SH-SY5Y (cell line): ENCODE results near the gene FAM20A.

Experiments
- GATA2 ChIP-seq: IDR thresholded peaks from 2 replicates; pipeline ENCODE4 v1.6.1; 2011; ENCODE audit warnings: mild to moderate bottlenecking, low read depth, low read length
- GATA3 ChIP-seq: IDR thresholded peaks from 2 replicates; pipeline ENCODE4 v1.6.1; 2011; ENCODE audit warnings: low read depth, mild to moderate bottlenecking, low read length, moderate library complexity

FAM20A gene

DNA sequence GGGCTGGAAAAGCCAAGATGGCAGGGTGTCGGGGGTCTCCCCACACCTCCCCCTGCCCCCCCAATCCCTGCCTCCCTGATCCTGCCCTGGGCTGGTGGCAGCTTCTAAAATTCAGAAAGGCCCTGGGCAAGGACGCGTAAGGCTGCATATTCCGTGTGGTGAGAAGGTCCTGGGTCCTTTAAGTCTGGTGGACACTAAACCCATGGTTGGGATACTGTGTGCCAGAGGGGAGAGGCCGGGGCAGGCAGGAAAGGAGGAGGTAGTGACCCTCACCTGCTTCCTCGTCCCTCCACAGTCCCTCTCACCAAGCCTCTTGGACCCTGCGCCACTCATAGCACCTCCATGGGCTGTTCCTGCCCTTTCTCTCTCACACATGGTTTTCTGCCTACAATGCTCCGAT, 60.2 kb downstream of the FAM20A start:
- TF ChIP-seq GATA3: no peak
- TF ChIP-seq GATA2: no peak

DNA sequence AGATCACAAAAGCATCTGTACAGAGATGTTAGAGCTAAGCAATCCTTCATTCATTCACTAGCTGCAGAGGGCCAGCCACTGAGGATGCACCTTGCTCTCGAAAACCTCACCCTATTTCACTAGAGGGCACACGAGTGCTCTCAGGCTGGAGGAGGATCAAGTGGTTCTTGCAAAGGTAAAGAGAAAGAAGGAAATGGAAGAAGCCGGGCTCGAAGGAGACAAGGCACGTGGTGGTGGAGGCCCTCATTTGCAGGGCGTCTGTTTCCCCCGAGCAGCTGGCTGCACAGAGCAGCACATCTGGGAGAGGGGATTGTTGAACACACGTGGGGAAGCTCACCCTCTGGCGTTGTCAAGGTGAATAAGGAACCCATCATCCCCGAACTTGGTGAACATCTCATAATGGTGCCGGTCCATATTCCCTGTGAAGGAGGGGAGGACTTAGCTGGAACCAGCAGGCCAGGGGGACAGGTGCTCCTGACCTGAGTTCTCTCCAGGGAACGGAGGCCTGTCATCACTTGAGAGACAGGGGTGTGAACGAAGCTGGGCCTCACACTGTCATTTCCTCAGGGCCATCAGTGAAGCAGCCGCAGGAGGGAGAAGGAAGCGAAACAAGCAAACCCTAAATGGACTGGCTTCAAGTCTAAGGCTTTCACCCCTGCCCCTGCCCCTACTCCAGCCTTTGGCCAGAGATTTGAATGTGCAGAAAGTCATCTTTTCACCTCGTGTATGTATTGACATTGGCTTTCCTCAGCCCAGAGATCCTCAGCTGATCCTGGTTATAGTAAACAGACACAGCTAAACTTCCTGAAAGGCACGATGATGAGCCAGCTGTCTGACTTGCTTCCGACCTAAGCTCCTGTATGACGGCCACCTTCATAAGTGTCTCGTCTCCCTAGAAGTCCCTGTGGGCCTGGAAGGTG, 61.4 kb downstream of the FAM20A start:
- TF ChIP-seq GATA3 (no peak), GATA2 (no peak)

DNA sequence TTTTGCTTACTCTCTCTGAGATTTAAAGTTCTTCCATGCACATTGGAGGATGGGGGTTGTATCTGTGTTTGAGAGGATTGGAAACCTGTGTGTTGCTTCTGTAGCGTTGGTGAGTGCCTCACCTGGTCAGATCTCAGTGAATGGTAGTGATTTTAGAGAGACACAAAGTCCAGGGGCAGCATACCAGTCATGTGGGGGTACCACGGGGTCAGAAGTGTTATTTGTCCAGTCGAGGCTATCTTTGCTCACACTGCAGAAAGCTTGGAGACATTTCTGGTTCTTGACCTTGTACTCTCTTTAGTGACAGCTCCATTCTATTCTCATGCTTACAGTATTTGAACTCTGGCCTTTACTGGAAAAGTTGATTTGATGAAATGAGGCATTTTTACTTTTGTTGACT, 65.2 kb downstream of the FAM20A start:
- TF ChIP-seq GATA2 (no peak), GATA3 (no peak)

DNA sequence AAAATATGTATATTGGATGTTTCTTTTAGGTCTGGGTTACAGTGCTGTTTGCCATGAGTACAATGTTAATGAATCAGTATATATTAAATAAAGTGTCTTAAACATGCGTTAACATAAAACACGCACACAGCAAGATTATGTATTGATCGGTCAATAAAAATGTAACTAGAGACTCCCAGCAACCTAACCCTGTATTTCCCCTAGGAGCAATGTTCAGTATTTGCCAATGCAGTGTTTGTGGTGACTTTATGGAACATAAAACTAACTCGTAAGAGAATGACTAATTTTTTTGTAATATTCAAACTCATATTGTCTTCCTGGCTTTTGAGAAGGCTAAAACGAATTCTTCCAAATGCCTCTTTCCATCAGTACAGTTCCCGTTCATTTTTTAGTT, 66.5 kb downstream of the FAM20A start:
- no peak for TF ChIP-seq GATA3
- TF ChIP-seq GATA2: no peak

DNA sequence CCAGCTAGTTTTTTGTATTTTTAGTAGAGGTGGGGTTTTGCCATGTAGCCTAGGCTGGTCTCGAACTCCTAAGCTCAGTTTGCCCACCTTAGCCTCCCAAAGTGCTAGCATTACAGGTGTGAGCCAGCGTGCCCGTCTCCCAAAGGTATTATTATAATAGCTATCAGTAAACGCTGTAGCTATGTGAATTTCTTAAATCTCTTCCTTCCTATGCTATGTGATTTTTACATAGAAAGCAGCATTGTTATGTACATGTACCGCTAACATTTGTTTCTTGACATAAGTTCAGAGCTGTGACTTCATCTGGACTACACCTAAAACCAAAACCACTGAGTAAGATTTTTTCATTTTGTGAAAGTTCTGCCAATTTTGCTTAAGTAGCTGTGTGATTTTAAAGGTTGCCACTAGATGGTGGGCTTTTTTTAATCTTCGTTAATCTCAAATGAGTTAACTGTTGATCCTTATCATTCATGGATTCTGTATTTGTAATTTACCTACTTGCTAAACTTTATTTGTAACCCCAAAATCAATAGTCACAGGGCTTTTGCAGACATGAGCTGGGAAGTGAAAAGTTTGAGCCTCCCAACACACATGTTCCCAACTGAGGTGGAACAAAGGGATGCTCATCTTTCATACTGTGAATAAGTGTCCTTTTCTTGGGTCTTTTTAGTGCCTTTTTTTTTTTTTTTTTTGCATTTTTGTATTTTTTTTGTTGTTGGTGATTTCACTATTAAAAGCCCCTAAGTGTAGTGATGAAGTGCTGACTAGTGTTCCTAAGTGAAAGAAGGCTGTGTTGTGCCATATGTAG, 67.1 kb downstream of the FAM20A start:
- TF ChIP-seq GATA2: no peak; the same call in 1 of the 2 replicates
- no peak; the same call in 1 of the 2 replicates for TF ChIP-seq GATA3

DNA sequence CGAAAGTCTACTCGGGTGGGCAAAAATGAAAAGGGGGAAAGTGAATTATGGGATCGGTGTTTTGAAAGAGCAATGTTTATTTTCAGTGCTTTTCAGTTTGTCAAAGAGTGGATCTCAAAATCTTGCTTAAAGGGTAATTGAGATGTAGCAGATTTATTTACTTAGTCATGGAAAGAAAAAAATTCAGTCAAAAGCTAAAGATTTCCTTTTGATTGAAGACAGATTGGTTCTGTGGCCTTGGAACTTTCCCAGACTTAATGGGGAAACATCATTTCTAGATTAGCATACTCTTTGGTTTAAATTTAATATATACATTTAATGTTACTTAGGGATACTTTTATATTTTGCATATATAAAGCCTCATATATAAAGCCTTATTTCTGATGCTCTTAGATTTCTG, 68.3 kb downstream of the FAM20A start:
- TF ChIP-seq GATA3 (no peak), GATA2 (no peak)

DNA sequence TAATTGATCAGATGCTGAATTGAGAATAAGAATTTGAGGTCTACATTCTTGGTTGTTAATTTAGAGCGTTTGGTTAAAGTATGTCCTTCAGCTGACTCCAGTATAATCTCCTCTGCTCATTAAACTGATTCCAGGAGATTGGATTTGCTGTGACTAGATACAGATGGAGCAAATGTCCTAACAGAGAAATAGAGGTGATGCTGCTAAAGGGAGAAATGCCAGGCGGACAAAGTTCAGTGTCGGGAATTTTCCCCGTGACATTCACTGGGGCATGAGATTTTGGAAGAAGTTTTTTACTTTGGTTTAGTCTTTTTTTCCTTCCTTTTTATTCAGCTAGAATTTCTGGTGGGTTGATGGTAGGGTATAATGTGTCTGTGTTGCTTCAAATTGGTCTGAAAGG, 69.9 kb downstream of the FAM20A start:
- TF ChIP-seq GATA3 (no peak), GATA2 (no peak)

DNA sequence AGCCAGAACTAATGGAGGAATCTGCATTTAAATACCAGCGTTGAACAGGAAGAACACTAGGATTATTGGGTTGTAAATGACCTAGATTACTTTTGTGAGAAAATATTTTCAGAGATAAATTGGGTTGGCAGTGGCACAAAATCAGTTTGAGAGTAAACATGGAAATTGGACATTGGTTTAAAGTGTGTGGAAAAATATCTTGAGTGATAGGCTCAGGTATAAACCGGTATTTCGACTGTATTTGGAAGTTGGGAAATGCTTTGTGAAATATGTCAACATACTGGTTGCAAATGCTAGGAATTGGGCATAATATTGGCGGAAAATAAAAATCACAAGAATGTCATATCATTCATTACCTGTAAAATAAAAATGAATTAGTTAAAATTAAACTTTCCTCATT, 73.9 kb downstream of the FAM20A start:
- TF ChIP-seq GATA3 (no peak), GATA2 (no peak)

DNA sequence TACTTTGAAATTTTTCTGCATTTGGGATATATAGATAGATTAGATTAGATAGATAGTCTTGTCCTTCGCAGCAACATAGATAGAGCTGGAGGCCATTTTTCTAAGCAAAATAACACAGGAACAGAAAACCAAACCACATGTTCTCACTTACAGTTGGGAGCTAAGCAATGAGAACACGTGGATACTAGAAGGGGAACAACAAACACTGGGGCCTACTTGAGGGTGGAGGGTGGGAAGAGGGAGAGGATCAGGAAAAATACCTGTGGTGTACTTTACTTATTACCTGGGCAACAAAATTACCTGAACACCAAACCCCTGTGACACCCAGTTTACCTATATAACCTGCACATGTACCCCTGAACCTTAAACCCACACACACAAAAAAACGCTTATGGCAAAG, 74.6 kb downstream of the FAM20A start:
- TF ChIP-seq GATA3 (no peak), GATA2 (no peak)

DNA sequence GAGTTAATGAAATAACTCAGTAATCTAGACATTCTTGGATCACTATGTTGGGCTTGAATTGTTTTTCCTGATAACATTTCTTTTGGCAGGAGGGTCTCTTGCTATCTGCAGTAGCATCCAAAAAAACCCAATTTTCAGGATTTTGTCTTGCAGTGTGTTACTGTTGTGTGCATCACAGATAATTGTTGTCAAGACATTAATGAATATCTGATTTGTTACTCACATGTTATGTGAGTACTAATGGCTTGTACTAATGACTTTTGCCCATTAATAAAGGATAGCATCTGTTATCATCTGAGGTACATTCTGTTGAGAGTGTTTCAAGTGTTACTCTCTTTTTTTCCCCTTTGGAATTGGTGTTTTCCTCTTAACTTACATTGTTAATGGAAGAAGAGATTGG, 78.9 kb downstream of the FAM20A start:
- TF ChIP-seq GATA3: no peak
- TF ChIP-seq GATA2: no peak

DNA sequence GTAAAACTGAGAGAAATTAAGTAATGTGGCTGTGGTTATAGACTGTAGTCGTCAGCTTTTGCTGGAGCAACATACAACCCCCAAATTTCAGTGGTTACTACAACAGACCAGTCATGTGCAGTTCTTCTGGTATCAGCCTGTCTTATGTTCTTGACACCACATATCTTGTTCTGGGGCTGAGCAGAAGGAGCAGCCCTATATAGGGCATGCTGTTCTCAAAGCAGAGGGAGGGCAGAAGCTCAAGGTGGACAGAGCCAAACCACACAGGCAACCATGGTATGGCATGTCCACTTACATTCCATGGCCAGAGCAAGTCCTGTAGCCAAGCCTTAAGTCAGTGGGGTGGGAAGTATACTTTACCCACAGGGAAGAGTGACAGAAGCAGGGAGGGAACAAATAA, 81.3 kb downstream of the FAM20A start:
- TF ChIP-seq GATA3 (no peak), GATA2 (no peak)

DNA sequence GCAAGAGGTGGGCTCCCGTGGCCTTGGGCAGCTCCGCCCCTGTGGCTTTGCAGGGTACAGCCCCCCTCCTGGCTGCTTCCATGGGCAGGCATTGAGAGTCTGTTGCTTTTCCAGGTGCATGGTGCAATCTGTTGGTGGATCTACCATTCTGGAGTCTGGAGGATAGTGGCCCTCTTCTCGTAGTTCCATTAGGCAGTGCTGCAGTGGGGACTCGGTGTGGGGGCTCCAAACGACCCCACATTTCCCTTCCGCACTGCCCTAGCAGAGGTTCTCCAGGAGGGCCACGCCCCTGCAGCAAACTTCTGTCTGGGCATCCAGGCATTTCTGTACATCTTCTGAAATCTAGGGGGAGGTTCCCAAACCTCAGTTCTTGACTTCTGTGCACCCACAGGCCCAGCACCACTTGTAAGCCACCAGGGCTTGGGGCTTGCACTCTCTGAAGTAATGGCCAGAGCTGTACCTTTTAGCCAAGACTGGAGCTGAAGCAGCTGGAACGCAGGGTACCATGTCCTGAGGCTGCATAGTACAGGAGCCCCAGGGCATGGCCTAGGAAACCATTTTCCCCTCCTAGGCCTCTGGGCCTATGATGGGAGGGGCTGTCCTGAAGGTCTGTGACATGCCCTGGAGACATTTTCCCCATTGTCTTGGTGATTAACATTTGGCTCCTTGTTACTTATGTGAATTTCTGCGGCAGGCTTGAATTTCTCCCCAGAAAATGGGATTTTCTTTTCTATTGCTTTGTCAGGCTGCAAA, 82.9 kb downstream of the FAM20A start:
- no peak for TF ChIP-seq GATA3
- TF ChIP-seq GATA2: no peak

DNA sequence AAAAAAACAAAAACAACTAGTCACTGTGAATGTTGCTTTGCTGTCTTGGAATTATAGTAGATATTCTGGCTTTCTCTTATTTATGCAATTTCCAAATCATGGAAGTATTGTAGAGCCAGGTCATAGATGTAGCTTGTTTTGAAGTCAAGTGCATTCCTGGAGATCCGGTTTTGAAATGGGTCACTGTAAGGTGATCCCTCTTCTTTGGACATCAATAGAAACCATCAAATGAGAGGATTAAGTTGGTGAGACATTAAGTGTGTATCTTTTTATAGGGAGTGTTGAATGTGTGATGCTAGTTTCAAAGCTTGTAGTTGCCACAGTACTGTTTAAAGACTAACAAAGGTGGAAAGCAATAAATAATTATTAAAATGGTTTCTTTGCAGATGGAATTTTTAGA, 84.4 kb downstream of the FAM20A start:
- no peak for TF ChIP-seq GATA3
- no peak for TF ChIP-seq GATA2
